IMR-90 (cell line): ENCODE measurements around the gene PMM2. TPM values are rescaled to one million over a fixed set of nuclear protein-coding genes. Genes with fewer than 3 reads are reported as not detected.

Experiments
- ATAC-seq: fragments of 200-7000 bp; cut with Tn5 transposase; 2 replicates; pipeline ENCODE4 v1.9.1; 2020; ENCODE audit warnings: low read depth, mild to moderate bottlenecking, moderate library complexity
- BruUV-seq: library from RNA; stranded (reverse); fragments of 400-500 nt; replicated peaks from 2 replicates; lab custom pipeline; 2021; lab: Mats Ljungman, UMichigan
- CTCF ChIA-PET: fragments of 300-600 bp; formaldehyde crosslinking; extraction: SDS; loops from one replicate; lab custom pipeline; 2021; ENCODE audit warnings: antibody characterized with exemption; lab: Yijun Ruan, JAX
- POLR2A ChIA-PET: fragments of 300-600 bp; sonication (Branson Sonifier 250); formaldehyde crosslinking; loops from one replicate; lab custom pipeline; 2022; ENCODE audit warnings: antibody characterized with exemption; ENCODE audit not compliant: unreplicated experiment; lab: Charles Lee
- DNase-seq: peaks from one replicate; pipeline ENCODE4 v3.0.0; 2013
- H2AFZ ChIP-seq: replicated peaks from 2 replicates; pipeline ENCODE3; 2013; ENCODE audit warnings: low read length, mild to moderate bottlenecking; ENCODE audit not compliant: poor library complexity
- H2AK5ac ChIP-seq: 2 replicates; pipeline ENCODE4 v1.6.1; 2013; ENCODE audit warnings: low read depth, low read length, inconsistent platforms
- H2AK9ac ChIP-seq: replicated peaks from 2 replicates; pipeline ENCODE3; 2013; ENCODE audit warnings: mild to moderate bottlenecking, low read depth, low read length, moderate library complexity; ENCODE audit not compliant: poor library complexity
- H2BK120ac ChIP-seq: 2 replicates; pipeline ENCODE4 v1.6.1; 2013; ENCODE audit warnings: low read depth, low read length, inconsistent platforms
- H2BK15ac ChIP-seq: 3 replicates; pipeline ENCODE4 v1.6.1; 2013; ENCODE audit warnings: low read depth, low read length, inconsistent platforms
- H2BK20ac ChIP-seq: 2 replicates; pipeline ENCODE4 v1.6.1; 2013; ENCODE audit warnings: low read depth, mild to moderate bottlenecking, inconsistent platforms, low read length, moderate library complexity
- H2BK5ac ChIP-seq: 2 replicates; pipeline ENCODE4 v1.6.1; 2013; ENCODE audit warnings: mild to moderate bottlenecking, low read depth, low read length, inconsistent platforms; ENCODE audit not compliant: poor library complexity, severe bottlenecking
- H3K14ac ChIP-seq: replicated peaks from 2 replicates; pipeline ENCODE4 v1.6.1; 2013; ENCODE audit warnings: low read depth, low read length, inconsistent platforms
- H3K18ac ChIP-seq: 2 replicates; pipeline ENCODE4 v1.6.1; 2013; ENCODE audit warnings: low read depth, low read length, control low read depth
- H3K23ac ChIP-seq: 2 replicates; pipeline ENCODE4 v1.6.1; 2013; ENCODE audit warnings: low read depth, low read length, inconsistent platforms
- H3K27ac ChIP-seq: 2 replicates; pipeline ENCODE4 v1.5.1; 2013; ENCODE audit warnings: mild to moderate bottlenecking, control low read depth, low read length; ENCODE audit not compliant: insufficient read depth
- H3K27me3 ChIP-seq: 2 replicates; pipeline ENCODE4 v1.6.1; 2013; ENCODE audit warnings: low read length; ENCODE audit not compliant: control insufficient read depth, insufficient read depth
- H3K36me3 ChIP-seq: 2 replicates; pipeline ENCODE4 v1.6.1; 2013; ENCODE audit warnings: low read length, mixed read lengths; ENCODE audit not compliant: control insufficient read depth, insufficient read depth
- H3K4ac ChIP-seq: 2 replicates; pipeline ENCODE4 v1.6.1; 2013; ENCODE audit warnings: low read depth, low read length, inconsistent platforms
- H3K4me1 ChIP-seq: 2 replicates; pipeline ENCODE4 v1.6.1; 2013; ENCODE audit warnings: low read length, mixed read lengths; ENCODE audit not compliant: control insufficient read depth, insufficient read depth
- H3K4me2 ChIP-seq: 2 replicates; pipeline ENCODE4 v1.6.1; 2013; ENCODE audit warnings: low read depth, mild to moderate bottlenecking, control low read depth, low read length, moderate library complexity
- H3K4me3 ChIP-seq: 2 replicates; pipeline ENCODE4 v1.5.1; 2013; ENCODE audit warnings: low read depth, mild to moderate bottlenecking, control low read depth, low read length, moderate library complexity; ENCODE audit not compliant: insufficient read depth
- H3K56ac ChIP-seq: 2 replicates; pipeline ENCODE4 v1.6.1; 2013; ENCODE audit warnings: low read length, inconsistent platforms; ENCODE audit not compliant: insufficient read depth; ENCODE audit errors: extremely low read depth
- H3K79me1 ChIP-seq, 2 experiments: 2 replicates each; pipeline ENCODE4 v1.6.1; 2013; ENCODE audit warnings: low read length in 2 of 2, inconsistent platforms in 1 of 2, low read depth in 1 of 2
- H3K9ac ChIP-seq: 2 replicates; pipeline ENCODE4 v1.6.1; 2013; ENCODE audit warnings: low read depth, low read length, control low read depth
- H3K9me1 ChIP-seq: 2 replicates; pipeline ENCODE4 v1.6.1; 2013; ENCODE audit warnings: low read length, inconsistent platforms; ENCODE audit not compliant: insufficient read depth
- H3K9me3 ChIP-seq: 2 replicates; pipeline ENCODE4 v1.6.1; 2013; ENCODE audit warnings: low read length; ENCODE audit not compliant: control insufficient read depth, insufficient read depth
- H4K20me1 ChIP-seq: 2 replicates; pipeline ENCODE4 v1.6.1; 2013; ENCODE audit warnings: low read length, inconsistent platforms; ENCODE audit not compliant: insufficient read depth
- H4K5ac ChIP-seq: 2 replicates; pipeline ENCODE4 v1.6.1; 2013; ENCODE audit warnings: mild to moderate bottlenecking, low read depth, low read length, control low read depth
- H4K8ac ChIP-seq, 2 experiments: 2 replicates each; pipeline ENCODE4 v1.6.1; 2013; ENCODE audit warnings: low read depth in 2 of 2, low read length in 2 of 2, control low read depth in 1 of 2, inconsistent platforms in 1 of 2
- H4K91ac ChIP-seq: 2 replicates; pipeline ENCODE4 v1.6.1; 2013; ENCODE audit warnings: low read depth, low read length, inconsistent platforms; ENCODE audit not compliant: insufficient read depth
- CEBPB ChIP-seq: IDR thresholded peaks from 2 replicates; pipeline ENCODE4 v1.6.1; 2012; ENCODE audit warnings: low read depth, low read length, improper control_type of control experiment
- FOS ChIP-seq: fragments of 150-350 bp; IDR thresholded peaks from 2 replicates; pipeline ENCODE4 v1.6.1; 2016; ENCODE audit warnings: low read depth, low read length
- MAZ ChIP-seq: IDR thresholded peaks from 2 replicates; pipeline ENCODE4 v1.6.1; 2012; ENCODE audit warnings: low read depth, mild to moderate bottlenecking, low read length, improper control_type of control experiment, moderate library complexity, borderline replicate concordance
- MXI1 ChIP-seq: IDR thresholded peaks from 2 replicates; pipeline ENCODE4 v1.6.1; 2012; ENCODE audit warnings: low read depth, mild to moderate bottlenecking, low read length, moderate library complexity, borderline replicate concordance
- POLR2A ChIP-seq: IDR thresholded peaks from 2 replicates; pipeline ENCODE4 v1.6.1; 2012; ENCODE audit warnings: mild to moderate bottlenecking, low read depth, low read length
- RAD21 ChIP-seq: IDR thresholded peaks from 2 replicates; pipeline ENCODE4 v1.6.1; 2012; ENCODE audit warnings: low read length, improper control_type of control experiment
- RCOR1 ChIP-seq: IDR thresholded peaks from 2 replicates; pipeline ENCODE4 v1.6.1; 2012; ENCODE audit warnings: mild to moderate bottlenecking, low read length, improper control_type of control experiment; ENCODE audit not compliant: insufficient replicate concordance
- RFX5 ChIP-seq: IDR thresholded peaks from 2 replicates; pipeline ENCODE4 v1.8.0; 2012; ENCODE audit warnings: low read depth, mild to moderate bottlenecking, low read length, moderate library complexity
- SMC3 ChIP-seq: fragments of 150-350 bp; IDR thresholded peaks from 2 replicates; pipeline ENCODE4 v1.6.1; 2016; ENCODE audit warnings: low read depth, mild to moderate bottlenecking, antibody characterized with exemption, low read length, moderate library complexity
- WGBS, 2 experiments: methylation state at CpG; one replicate each; pipeline versions ENCODE4 v1.1.5 to v1.1.7; 2013; ENCODE audit warnings: missing lambda C conversion rate in 2 of 2; ENCODE audit not compliant: insufficient read length in 1 of 2; ENCODE audit errors: extremely low coverage in 2 of 2; 5-methylcytosine and 5-hydroxymethylcytosine counted together
- dilution Hi-C: fragments of 300-500 bp; cut with HindIII; formaldehyde crosslinking; loops from one replicate; pipeline ENCODE4 v1.14.3; 2018; ENCODE audit warnings: low sequenced_read_pairs; ENCODE audit not compliant: unreplicated experiment
- in situ Hi-C: fragments of 300-500 bp; cut with MboI; formaldehyde crosslinking; loops from 3 replicates; pipeline ENCODE4 v1.14.3; 2019; ENCODE audit warnings: low sequenced_read_pairs, inconsistent platforms, mixed read lengths
- intact Hi-C: fragments of 100-400 bp; cut with micrococcal nuclease; formaldehyde crosslinking; loops from 2 replicates; pipeline ENCODE4 v1.10.0; 2022
- polyA plus RNA-seq, 3 experiments: library from polyadenylated mRNA; depleted of rRNA; stranded (reverse); fragments of >200 nt; gene quantifications; 2 replicates each; pipeline ENCODE4 v1.2.3, GENCODE V29; 2012; ENCODE audit warnings: low replicate concordance in 1 of 3
- total RNA-seq: library from RNA; depleted of rRNA; stranded (reverse); fragments of >200 nt; gene quantifications from 2 replicates; pipeline ENCODE4 v1.2.3, GENCODE V29; 2012
- TF ChIP-seq, protein P1 (sequence below): fragments of 150-350 bp; IDR thresholded peaks from 2 replicates; pipeline ENCODE4 v1.6.1; 2016; ENCODE audit warnings: low read depth, mild to moderate bottlenecking, low read length, moderate library complexity, borderline replicate concordance
- TF ChIP-seq, protein P2 (sequence below): conservative IDR thresholded peaks from 2 replicates; pipeline ENCODE4 v1.5.1; 2012; ENCODE audit warnings: mild to moderate bottlenecking, low read depth, low read length, improper control_type of control experiment

Gene PMM2
- total and polyA plus RNA-seq, 2 of the 4 experiments (the other 2 are of a cell fraction): 25.8 to 38.9 TPM

DNA sequence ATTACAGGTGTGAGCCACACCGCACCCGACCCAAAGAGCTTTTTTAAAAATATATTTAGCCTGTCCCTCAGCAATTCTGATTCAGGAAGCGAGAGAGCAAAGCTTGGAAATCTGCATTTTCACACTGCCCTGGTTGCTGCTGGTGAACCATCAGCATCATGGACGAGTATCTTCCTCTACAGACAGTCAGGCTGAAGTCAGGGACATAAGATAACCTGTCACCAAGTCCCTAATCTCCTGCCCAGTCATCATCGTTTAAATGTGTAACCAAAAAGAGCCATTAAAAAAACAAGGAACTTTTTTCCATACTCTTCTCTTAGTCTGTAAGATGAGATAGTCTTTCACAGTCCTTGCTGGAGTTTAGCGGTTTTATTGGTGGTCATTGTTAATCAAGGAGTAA lies 6.7 kb downstream of the PMM2 start:
- WGBS, 2 experiments: 100% methylated on average over 3 of the region's 6 CpGs; no CpG with 5 or more reads in 1 of the 2 experiments
- no peak overlapping the region for H3K9ac ChIP-seq
- H4K91ac ChIP-seq: no peak overlapping the region
- ChIA-PET POLR2A (no interaction called here), CTCF (interaction anchor here (1.3 kb wide), 1 partner anchor 13 kb away, joined by 3 read pairs; no protein-coding TSS in a partner anchor)
- H2AK9ac ChIP-seq: no peak overlapping the region
- no peak overlapping the region for H2BK15ac ChIP-seq
- H4K5ac ChIP-seq: no peak overlapping the region
- no peak overlapping the region for H3K27ac ChIP-seq
- H2AK5ac ChIP-seq: no peak overlapping the region
- TF ChIP-seq, protein P1, sequence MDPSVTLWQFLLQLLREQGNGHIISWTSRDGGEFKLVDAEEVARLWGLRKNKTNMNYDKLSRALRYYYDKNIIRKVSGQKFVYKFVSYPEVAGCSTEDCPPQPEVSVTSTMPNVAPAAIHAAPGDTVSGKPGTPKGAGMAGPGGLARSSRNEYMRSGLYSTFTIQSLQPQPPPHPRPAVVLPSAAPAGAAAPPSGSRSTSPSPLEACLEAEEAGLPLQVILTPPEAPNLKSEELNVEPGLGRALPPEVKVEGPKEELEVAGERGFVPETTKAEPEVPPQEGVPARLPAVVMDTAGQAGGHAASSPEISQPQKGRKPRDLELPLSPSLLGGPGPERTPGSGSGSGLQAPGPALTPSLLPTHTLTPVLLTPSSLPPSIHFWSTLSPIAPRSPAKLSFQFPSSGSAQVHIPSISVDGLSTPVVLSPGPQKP: no peak
- TF ChIP-seq MAZ (no peak), POLR2A (no peak), MXI1 (no peak), RAD21 (no peak), FOS (no peak), RCOR1 (no peak), RFX5 (no peak), CEBPB (no peak), SMC3 (no peak)
- TF ChIP-seq, protein P2, sequence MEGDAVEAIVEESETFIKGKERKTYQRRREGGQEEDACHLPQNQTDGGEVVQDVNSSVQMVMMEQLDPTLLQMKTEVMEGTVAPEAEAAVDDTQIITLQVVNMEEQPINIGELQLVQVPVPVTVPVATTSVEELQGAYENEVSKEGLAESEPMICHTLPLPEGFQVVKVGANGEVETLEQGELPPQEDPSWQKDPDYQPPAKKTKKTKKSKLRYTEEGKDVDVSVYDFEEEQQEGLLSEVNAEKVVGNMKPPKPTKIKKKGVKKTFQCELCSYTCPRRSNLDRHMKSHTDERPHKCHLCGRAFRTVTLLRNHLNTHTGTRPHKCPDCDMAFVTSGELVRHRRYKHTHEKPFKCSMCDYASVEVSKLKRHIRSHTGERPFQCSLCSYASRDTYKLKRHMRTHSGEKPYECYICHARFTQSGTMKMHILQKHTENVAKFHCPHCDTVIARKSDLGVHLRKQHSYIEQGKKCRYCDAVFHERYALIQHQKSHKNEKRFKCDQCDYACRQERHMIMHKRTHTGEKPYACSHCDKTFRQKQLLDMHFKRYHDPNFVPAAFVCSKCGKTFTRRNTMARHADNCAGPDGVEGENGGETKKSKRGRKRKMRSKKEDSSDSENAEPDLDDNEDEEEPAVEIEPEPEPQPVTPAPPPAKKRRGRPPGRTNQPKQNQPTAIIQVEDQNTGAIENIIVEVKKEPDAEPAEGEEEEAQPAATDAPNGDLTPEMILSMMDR: no peak
- no peak overlapping the region for H3K4me2 ChIP-seq
- ATAC-seq (no peak), DNase-seq (no peak)
- no peaks in the 10 kb centered on the region for H3K9me3 ChIP-seq
- H3K4me1 ChIP-seq: no peaks in the 10 kb centered on the region
- H2BK5ac ChIP-seq: no peak overlapping the region
- no TSS peak for BruUV-seq
- no peak overlapping the region for H3K4ac ChIP-seq
- H3K14ac ChIP-seq: no peak overlapping the region
- H3K4me3 ChIP-seq: no peak overlapping the region
- dilution Hi-C loops (no loop called here), intact Hi-C loops (no loop called here), in situ Hi-C loops (no loop called here)
- H4K20me1 ChIP-seq: peaks cover 74% of the 10 kb centered on the region
- no peak overlapping the region for H3K56ac ChIP-seq
- H3K23ac ChIP-seq: no peak overlapping the region
- peaks cover 30 to 48% of the 10 kb centered on the region in 2 experiments for H3K79me1 ChIP-seq
- no peak overlapping the region for H3K18ac ChIP-seq
- no peak overlapping the region for H2BK120ac ChIP-seq
- H3K36me3 ChIP-seq: peaks cover 59% of the 10 kb centered on the region
- peaks cover 2% of the 10 kb centered on the region; the same call in 1 of the 2 replicates for H3K9me1 ChIP-seq
- H2AFZ ChIP-seq: no peak overlapping the region
- H3K27me3 ChIP-seq: no peaks in the 10 kb centered on the region
- H2BK20ac ChIP-seq: no peak overlapping the region
- H4K8ac ChIP-seq: no peak overlapping the region
